Esophagus muscularis mucosa (tissue), 3 donors: ENCODE data around the gene APPL2.

Source experiments
- CTCF ChIP-seq, 3 experiments: fragments of 200-600 bp in 2 of 3; fragments of 450-650 bp in 1 of 3; sonication (generic) in 2 of 3; IDR thresholded peaks; one replicate each; pipeline ENCODE4 v1.5.1; 2017 to 2019; ENCODE audit warnings: antibody characterized with exemption in 3 of 3, mild to moderate bottlenecking in 2 of 3, moderate library complexity in 1 of 3
- POLR2AphosphoS5 ChIP-seq, 2 donors: sonication (generic); formaldehyde crosslinking; IDR thresholded peaks; one replicate each; pipeline ENCODE4 v1.6.1; 2017; ENCODE audit warnings: antibody characterized with exemption in 2 of 2

- no peak for TF ChIP-seq CTCF (IDR thresholded peaks at IDR 0.05)
- no peak for TF ChIP-seq POLR2AphosphoS5 (IDR thresholded peaks at IDR 0.05)
Observed at GRCh38 chr12:105240228-105240627, 4.3 kb upstream of the APPL2 start.
